Suprapubic skin (tissue), 4 donors: ENCODE results near the gene NOSIP. TPM values are rescaled to one million over a fixed set of nuclear protein-coding genes. Genes with fewer than 3 reads are reported as not detected.

ENCODE experiments used
- DNase-seq, 2 donors: peaks; one replicate each; pipeline ENCODE4 v3.0.0-alpha.2; 2019; ENCODE audit warnings: low spot score in 2 of 2
- H3K27ac ChIP-seq: fragments of 200-600 bp; sonication (generic); one replicate; pipeline ENCODE4 v1.5.1; 2019
- H3K27me3 ChIP-seq: fragments of 200-600 bp; sonication (generic); one replicate; pipeline ENCODE4 v1.5.1; 2019
- H3K36me3 ChIP-seq: fragments of 200-600 bp; sonication (generic); one replicate; pipeline ENCODE4 v1.5.1; 2019
- H3K4me1 ChIP-seq: fragments of 200-600 bp; sonication (generic); one replicate; pipeline ENCODE4 v1.5.1; 2019
- H3K4me3 ChIP-seq: fragments of 200-600 bp; sonication (generic); one replicate; pipeline ENCODE4 v1.5.1; 2019; ENCODE audit warnings: mild to moderate bottlenecking
- H3K9me3 ChIP-seq: fragments of 200-600 bp; sonication (generic); one replicate; pipeline ENCODE4 v1.5.1; 2019
- CTCF ChIP-seq, 2 donors: fragments of 200-600 bp in 1 of 2; fragments of 450-650 bp in 1 of 2; sonication (generic) in 1 of 2; IDR thresholded peaks; one replicate each; pipeline ENCODE4 v1.5.1; 2016 to 2019; ENCODE audit warnings: antibody characterized with exemption in 2 of 2, mild to moderate bottlenecking in 1 of 2, moderate library complexity in 1 of 2
- EP300 ChIP-seq: sonication (generic); formaldehyde crosslinking; IDR thresholded peaks from one replicate; pipeline ENCODE4 v1.6.1; 2017; ENCODE audit warnings: antibody characterized with exemption
- POLR2A ChIP-seq, 2 donors: fragments of 450-650 bp; IDR thresholded peaks; one replicate each; pipeline ENCODE4 v1.6.1; 2017; ENCODE audit warnings: antibody characterized with exemption in 2 of 2, mild to moderate bottlenecking in 2 of 2, moderate library complexity in 2 of 2
- POLR2AphosphoS5 ChIP-seq, 3 donors: sonication (generic); formaldehyde crosslinking; IDR thresholded peaks; one replicate each; pipeline ENCODE4 v1.6.1; 2017; ENCODE audit warnings: antibody characterized with exemption in 3 of 3
- WGBS: methylation state at CpG from one replicate; pipeline ENCODE4 v1.1.5; 2018; 5-methylcytosine and 5-hydroxymethylcytosine counted together
- total RNA-seq, 4 donors: library from RNA; depleted of rRNA; stranded (reverse); fragments of >200 nt; gene quantifications; one replicate each; pipeline ENCODE4 v1.1.0, GENCODE V29; 2016

Gene NOSIP
- total RNA-seq, 4 donors from 2014 or later = 42.5 to 85.6 (median 68.9) TPM

- 97% methylated on average over 12 of the region's 12 CpGs for WGBS
- no peak overlapping the region for H3K4me3 ChIP-seq
- peaks cover 69% of the 10 kb centered on the region for H3K36me3 ChIP-seq
- peaks cover 22% of the 10 kb centered on the region for H3K4me1 ChIP-seq
- no peak for DNase-seq
- H3K27ac ChIP-seq = no peak overlapping the region
- H3K9me3 ChIP-seq = no peaks in the 10 kb centered on the region
- TF ChIP-seq EP300 = no peak
- no peak for TF ChIP-seq CTCF (IDR thresholded peaks at IDR 0.05)
- no peak for TF ChIP-seq POLR2AphosphoS5 (IDR thresholded peaks at IDR 0.05)
- no peak for TF ChIP-seq POLR2A (IDR thresholded peaks at IDR 0.05)
- H3K27me3 ChIP-seq = no peaks in the 10 kb centered on the region
Measured at GRCh38 chr19:49609499-49610092, 29.2 kb upstream of the NOSIP start.

- no peaks in the 10 kb centered on the region for H3K4me1 ChIP-seq
- no peaks in the 10 kb centered on the region for H3K27me3 ChIP-seq
- TF ChIP-seq POLR2AphosphoS5 (IDR thresholded peaks at IDR 0.05) = no peak
- no peaks in the 10 kb centered on the region for H3K9me3 ChIP-seq
- peaks cover 89% of the 10 kb centered on the region for H3K36me3 ChIP-seq
- no peak overlapping the region for H3K27ac ChIP-seq
- DNase-seq = no peak
- H3K4me3 ChIP-seq = no peak overlapping the region
- 100% methylated on average over 1 of the region's 7 CpGs for WGBS
Measured at GRCh38 chr19:49605605-49606004, 25.2 kb upstream of the NOSIP start.

- no peak for DNase-seq
Measured at GRCh38 chr19:49602806-49603205, 22.4 kb upstream of the NOSIP start.

GRCh38 chr19:49601482-49602038, 21.2 kb upstream of the NOSIP start:
- no peak for DNase-seq
- Histone ChIP-seq H3K9me3 (no peaks in the 10 kb centered on the region), H3K4me1 (no peaks in the 10 kb centered on the region), H3K27ac (no peak overlapping the region), H3K4me3 (no peak overlapping the region), H3K27me3 (no peaks in the 10 kb centered on the region), H3K36me3 (peaks cover 90% of the 10 kb centered on the region)
- WGBS = 95% methylated on average over 38 of the region's 38 CpGs
- TF ChIP-seq POLR2AphosphoS5 (IDR thresholded peaks at IDR 0.05) = no peak
- no peak for TF ChIP-seq CTCF (IDR thresholded peaks at IDR 0.05)
- no peak for TF ChIP-seq POLR2A (IDR thresholded peaks at IDR 0.05)
- no peak for TF ChIP-seq EP300

More at GRCh38 chr19:49602806-49603205, 22.4 kb upstream of the NOSIP start:
- Histone ChIP-seq H3K4me3 (no peak overlapping the region), H3K36me3 (peaks cover 85% of the 10 kb centered on the region), H3K27ac (no peak overlapping the region), H3K9me3 (no peaks in the 10 kb centered on the region), H3K4me1 (no peaks in the 10 kb centered on the region), H3K27me3 (no peaks in the 10 kb centered on the region)
- TF ChIP-seq EP300 (no peak), CTCF (IDR thresholded peaks at IDR 0.05) (no peak), POLR2A (IDR thresholded peaks at IDR 0.05) (no peak), POLR2AphosphoS5 (IDR thresholded peaks at IDR 0.05) (no peak)
- WGBS = 94% methylated on average over 2 of the region's 2 CpGs

GRCh38 chr19:49599378-49600295, 19.3 kb upstream of the NOSIP start:
- Histone ChIP-seq H3K9me3 (no peaks in the 10 kb centered on the region), H3K4me3 (no peak overlapping the region), H3K27ac (no peak overlapping the region), H3K27me3 (no peaks in the 10 kb centered on the region), H3K4me1 (no peaks in the 10 kb centered on the region), H3K36me3 (peaks cover 95% of the 10 kb centered on the region)
- TF ChIP-seq POLR2A (IDR thresholded peaks at IDR 0.05) (no peak), POLR2AphosphoS5 (IDR thresholded peaks at IDR 0.05) (no peak)
- 85% methylated on average over 11 of the region's 26 CpGs for WGBS
- no peak for DNase-seq

GRCh38 chr19:49597703-49597974, 17.3 kb upstream of the NOSIP start:
- DNase-seq = no peak
- peaks cover 82% of the 10 kb centered on the region for H3K36me3 ChIP-seq
- no peak for TF ChIP-seq EP300
- no peak for TF ChIP-seq POLR2AphosphoS5 (IDR thresholded peaks at IDR 0.05)

More at GRCh38 chr19:49597703-49597974, 17.3 kb upstream of the NOSIP start:
- H3K27me3 ChIP-seq = no peaks in the 10 kb centered on the region
- H3K4me3 ChIP-seq = no peak overlapping the region
- H3K27ac ChIP-seq = no peak overlapping the region
- 94% methylated on average over 29 of the region's 29 CpGs for WGBS
- peaks cover 18% of the 10 kb centered on the region for H3K4me1 ChIP-seq
- H3K9me3 ChIP-seq = no peaks in the 10 kb centered on the region
